ENCODE data around the gene SGPL1. TPM values are rescaled to one million over a fixed set of nuclear protein-coding genes. Genes with fewer than 3 reads are reported as not detected.

SGPL1 gene
- total RNA-seq, 1 experiment from 2014 or later, result 52.6 TPM

- H3K9me3 ChIP-seq (ENCODE audit: control insufficient read depth, low read depth, low read length), result no peaks in the 10 kb centered on the region
- H3K4me1 ChIP-seq (ENCODE audit: insufficient read depth, low read length), result no peaks in the 10 kb centered on the region
- no peak overlapping the region for H3T11ph ChIP-seq (ENCODE audit: low read length)
- H2BK15ac ChIP-seq (ENCODE audit: low read depth, low read length), result no peak overlapping the region
- no peak overlapping the region for H4K91ac ChIP-seq (ENCODE audit: insufficient read length, low read depth, low read length)
- no peak overlapping the region for H2BK120ac ChIP-seq (ENCODE audit: low read depth, low read length, poor library complexity, severe bottlenecking)
- no CpG with 5 or more reads among the region's 4 CpGs for WGBS (ENCODE audit: extremely low coverage, insufficient read length, low lambda C conversion rate)
- Mint-ChIP-seq H3K9me3 (no peaks in the 10 kb centered on the region; a peak in 1 of 5 replicates), H3K27me3 (ENCODE audit: low read depth) (no peaks in the 10 kb centered on the region), H3K36me3 (ENCODE audit: insufficient read depth in 1 of 3, low read depth in 3 of 3) (peaks cover 15 to 53% (median 44%) of the 10 kb centered on the region in 3 experiments), H3K4me1 (peaks cover 9 to 12% of the 10 kb centered on the region in 2 experiments), H3K4me3 (no peak overlapping the region), H3K27ac (0 out of 7 replicates have a peak overlapping the region, but pooled peaks of 1 of the 3 experiments have one; percentile 9)
- no peak overlapping the region for H2AK5ac ChIP-seq (ENCODE audit: insufficient read length, low read length)
- no peak overlapping the region for H4K5ac ChIP-seq (ENCODE audit: insufficient read length, low read depth, low read length)
- DNase-seq, result no peak
- H4K20me1 ChIP-seq (ENCODE audit: control insufficient read depth, insufficient read depth, insufficient read length), result no peaks in the 10 kb centered on the region
- H3K27me3 ChIP-seq (ENCODE audit: insufficient read depth, low read length), result no peaks in the 10 kb centered on the region
- no peak overlapping the region for H2BK5ac ChIP-seq (ENCODE audit: insufficient read length, low read length)
- H3K14ac ChIP-seq (ENCODE audit: insufficient read depth, low read length), result no peak overlapping the region
- peaks cover 5% of the 10 kb centered on the region; the same call in 1 of the 2 replicates for H3K79me2 ChIP-seq (ENCODE audit: insufficient read depth, low read length)
- no peak overlapping the region for H3K18ac ChIP-seq (ENCODE audit: insufficient read length, low read depth, low read length)
- H3K56ac ChIP-seq (ENCODE audit: insufficient read length, low read depth, low read length), result no peak overlapping the region
- H2BK20ac ChIP-seq (ENCODE audit: low read depth, low read length, poor library complexity, severe bottlenecking), result no peak overlapping the region
- no peak overlapping the region for H3K23ac ChIP-seq (ENCODE audit: insufficient read length, low read depth, low read length)
- no peak overlapping the region for H3K4me2 ChIP-seq (ENCODE audit: insufficient read depth, insufficient read length, low read length)
- peaks cover 2% of the 10 kb centered on the region for H3K79me1 ChIP-seq (ENCODE audit: insufficient read depth, low read depth, low read length, poor library complexity, severe bottlenecking)
- peaks cover 5% of the 10 kb centered on the region for H3K23me2 ChIP-seq (ENCODE audit: insufficient read length, low read depth, low read length, poor library complexity, severe bottlenecking)
- H3K27ac ChIP-seq (ENCODE audit: insufficient read length, low read depth, low read length), result no peak overlapping the region
- no peak overlapping the region for H2AFZ ChIP-seq (ENCODE audit: low read length)
- no peak overlapping the region for H4K8ac ChIP-seq (replicated peaks; ENCODE audit: insufficient read length, low read depth, low read length)
- H2BK12ac ChIP-seq (ENCODE audit: insufficient read length, low read depth, low read length), result no peak overlapping the region
- no peak overlapping the region for H3K9ac ChIP-seq (ENCODE audit: extremely low read depth, insufficient read length, low read length)
- peak; percentile 44; the same call in 2 of the 3 replicates for TF ChIP-seq CTCF (conservative IDR thresholded peaks at IDR 0.05)
- H3K4ac ChIP-seq (ENCODE audit: low read depth, low read length), result no peak overlapping the region
These were observed 5.4 kb downstream of the SGPL1 start for GRCh38 chr10:70820976-70821750.
